ENCODE data around the gene CCNE1.

- no peak for TF ChIP-seq CTCF (IDR thresholded peaks at IDR 0.05; ENCODE audit: borderline replicate concordance, extremely low read depth, low read length, poor library complexity, severe bottlenecking)
- no peak for TF ChIP-seq EZH2 (IDR thresholded peaks at IDR 0.05; ENCODE audit: borderline replicate concordance, low read depth, low read length, severe bottlenecking)
Observed at GRCh38 chr19:29767039-29767735, 44.6 kb upstream of the CCNE1 start.

All from DND-41 (cell line).